HG03103 (cell line): Measurements from ENCODE around the gene HSD11B2.
"Not testable (repeated sequence)": the region's sequence is repeated elsewhere in the genome, so short reads cannot be mapped to it uniquely, and the experiment has no call there.

ENCODE experiments used
- ATAC-seq: cut with Tn5 transposase; IDR thresholded peaks from one replicate; pipeline ENCODE4 v1.9.1; 2021; ENCODE audit warnings: low read depth; ENCODE audit not compliant: unreplicated experiment

The HSD11B2 gene

DNA sequence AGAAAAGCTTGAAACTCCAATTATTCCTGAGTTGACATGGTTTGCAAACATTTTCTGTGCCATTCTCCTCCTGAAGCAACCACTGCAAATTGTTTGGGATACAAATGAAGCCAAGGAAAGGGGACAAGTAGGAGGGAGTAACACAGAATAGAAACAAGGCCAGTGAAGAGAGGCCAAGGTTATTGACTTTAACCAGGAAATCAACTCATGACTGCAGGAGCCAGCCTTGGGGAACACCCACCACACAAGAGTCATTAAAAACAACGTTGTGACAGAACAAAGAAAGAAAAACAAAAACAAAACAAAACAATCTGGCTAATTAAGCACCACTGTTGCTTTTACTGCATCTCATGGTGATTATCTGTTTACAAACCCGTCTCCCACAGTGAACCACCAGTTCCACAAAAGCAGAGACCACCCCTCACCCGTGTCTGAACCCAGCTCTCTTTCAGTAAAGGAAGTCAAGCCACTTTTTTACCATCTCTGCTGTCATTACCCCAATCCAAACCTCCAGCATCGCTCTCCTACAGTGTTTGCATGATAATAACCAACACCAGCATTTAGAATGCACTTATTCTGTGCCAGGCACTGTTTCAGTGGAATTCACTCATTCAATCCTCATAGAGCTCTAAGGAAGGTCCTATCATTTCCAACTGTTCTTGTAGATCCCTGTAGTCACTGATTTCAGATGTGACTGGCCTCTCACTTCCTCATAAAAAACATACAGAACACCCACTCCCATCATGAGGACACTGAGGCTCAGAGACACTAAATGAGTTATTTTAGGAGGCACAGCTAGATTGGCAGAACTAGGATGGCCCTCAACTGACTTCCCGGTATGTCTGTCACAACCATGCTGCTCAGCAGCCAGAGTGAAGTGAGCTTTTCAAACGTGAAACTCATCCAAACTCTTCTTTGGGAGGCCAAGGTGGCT, 16.7 kb upstream of the HSD11B2 start:
- no peak for ATAC-seq

DNA sequence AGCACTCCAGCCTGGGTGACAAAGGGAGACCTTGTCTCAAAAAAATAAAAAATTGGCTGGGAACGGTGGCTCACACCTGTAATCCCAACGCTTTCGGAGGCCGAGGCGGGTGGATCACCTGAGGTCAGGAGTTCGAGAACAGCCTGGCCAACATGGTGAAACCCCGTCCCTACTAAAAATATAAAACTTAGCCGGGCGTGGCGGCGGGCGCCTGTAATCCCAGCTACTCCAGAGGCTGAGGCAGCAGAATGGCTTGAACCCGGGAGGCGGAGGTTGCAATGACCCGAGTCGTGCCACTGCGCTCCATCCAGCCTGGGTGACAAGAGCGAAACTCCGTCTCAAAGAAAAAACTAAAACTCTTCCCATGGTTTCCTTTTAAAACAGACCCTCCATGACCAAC, 15.5 kb upstream of the HSD11B2 start:
- not testable (repeated sequence) for ATAC-seq

DNA sequence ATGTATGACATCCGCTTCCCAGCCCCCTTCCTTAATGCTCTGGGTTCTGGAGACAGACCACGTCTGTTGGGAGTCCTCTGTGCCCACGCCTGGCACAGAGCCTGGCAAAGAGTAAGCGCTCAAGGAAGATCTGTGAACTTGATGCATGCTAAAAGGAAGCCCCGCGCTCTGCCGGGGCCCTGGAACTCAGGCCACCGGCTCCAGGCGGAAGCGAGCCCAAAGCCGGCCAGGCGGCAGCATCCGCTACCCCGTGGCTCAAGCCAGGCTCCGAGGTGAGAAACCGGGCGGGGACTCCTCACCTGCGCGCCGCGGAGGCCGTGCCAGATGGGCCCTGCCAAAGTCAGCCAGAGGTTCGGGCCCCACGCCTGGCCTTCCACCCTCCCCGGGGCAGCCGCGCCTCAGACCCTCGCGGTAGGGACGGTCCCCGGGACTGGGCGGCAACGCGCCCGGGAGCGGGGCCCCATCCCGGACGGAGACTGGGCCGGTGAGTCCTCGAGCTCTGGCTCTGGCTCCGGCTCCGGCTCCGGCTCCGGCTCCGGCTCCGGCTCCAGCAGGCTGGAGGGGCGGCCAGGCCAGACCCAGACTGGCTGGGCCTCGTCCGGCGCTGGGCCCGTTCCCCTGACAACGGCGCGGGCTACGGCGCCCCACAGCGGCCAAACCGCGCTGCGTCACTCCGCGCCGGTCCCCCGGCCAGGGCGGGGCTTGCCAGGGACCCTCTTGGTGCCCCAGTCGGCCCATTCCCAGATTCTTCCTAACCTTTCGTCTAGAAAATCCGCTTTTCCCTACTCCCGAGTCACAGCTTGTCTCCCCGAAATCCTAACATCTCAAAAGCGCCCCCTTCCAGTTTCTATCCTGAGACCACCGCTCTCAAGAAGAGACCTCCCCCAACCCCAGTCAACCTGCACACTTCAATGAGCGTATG, 14.8 kb upstream of the HSD11B2 start, which contains the start of gene ZDHHC1:
TSS of gene ZDHHC1 (minus strand) at position 606 of the 922 bp plus-strand sequence. CDS start 8,702 bp downstream, outside the sequence.
- ATAC-seq, result no peak

DNA sequence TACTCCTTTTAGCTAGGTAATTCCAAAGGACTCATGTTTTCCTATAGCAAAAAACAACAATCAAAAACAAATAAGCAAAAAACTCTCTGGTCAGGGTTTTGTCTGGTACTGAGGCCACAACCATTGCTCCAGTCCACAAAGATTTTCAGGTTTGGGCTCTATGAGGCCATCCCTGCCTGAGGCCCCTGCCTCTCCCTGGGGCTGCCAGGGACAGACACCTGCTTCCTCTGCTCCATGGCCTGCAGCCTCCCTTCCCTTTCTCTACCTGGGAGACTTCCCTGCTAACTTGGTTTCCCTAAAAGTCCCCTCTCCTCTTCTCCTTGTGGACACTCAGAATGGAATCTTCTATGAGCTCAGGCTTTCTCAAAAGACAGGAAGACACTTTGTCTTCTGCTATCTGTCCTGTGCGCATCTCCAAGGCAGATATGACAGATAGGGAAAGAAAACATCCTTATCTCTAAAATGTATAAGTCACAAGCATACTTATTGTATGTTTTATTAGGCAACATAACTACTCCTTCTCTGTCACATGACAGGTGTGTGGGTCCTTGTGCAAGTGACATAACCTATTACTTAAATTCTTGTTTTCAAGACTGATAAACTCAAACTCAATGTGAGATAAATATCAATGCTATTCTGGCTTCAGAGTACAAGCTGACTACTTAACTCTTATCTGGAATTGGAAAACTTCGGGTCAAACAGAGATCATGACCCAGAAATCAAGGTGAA, 13.4 kb upstream of the HSD11B2 start:
- ATAC-seq, result no peak

- no peak for ATAC-seq
Measured at GRCh38 chr16:67419502-67419901, 11.4 kb upstream of the HSD11B2 start.

DNA sequence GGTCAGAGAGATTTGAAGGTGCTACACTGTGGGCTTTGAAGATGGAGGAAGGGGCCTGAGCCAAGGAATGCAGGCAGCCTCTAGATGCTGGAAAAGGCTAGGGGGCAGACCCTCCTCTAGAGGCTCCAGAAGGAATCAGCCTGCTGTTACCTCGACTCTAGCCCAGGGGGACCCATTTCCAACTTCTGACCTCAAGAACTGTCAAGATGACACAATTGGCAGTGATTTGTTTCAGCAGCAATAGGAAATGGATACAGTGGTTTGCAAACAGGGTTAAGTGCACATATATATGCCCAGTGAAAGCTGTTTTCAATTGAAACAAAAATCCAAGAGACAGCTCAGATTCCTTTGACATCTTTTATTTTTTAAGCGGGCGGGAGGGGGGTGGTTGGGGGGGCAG, 11.0 kb upstream of the HSD11B2 start:
- no peak for ATAC-seq

DNA sequence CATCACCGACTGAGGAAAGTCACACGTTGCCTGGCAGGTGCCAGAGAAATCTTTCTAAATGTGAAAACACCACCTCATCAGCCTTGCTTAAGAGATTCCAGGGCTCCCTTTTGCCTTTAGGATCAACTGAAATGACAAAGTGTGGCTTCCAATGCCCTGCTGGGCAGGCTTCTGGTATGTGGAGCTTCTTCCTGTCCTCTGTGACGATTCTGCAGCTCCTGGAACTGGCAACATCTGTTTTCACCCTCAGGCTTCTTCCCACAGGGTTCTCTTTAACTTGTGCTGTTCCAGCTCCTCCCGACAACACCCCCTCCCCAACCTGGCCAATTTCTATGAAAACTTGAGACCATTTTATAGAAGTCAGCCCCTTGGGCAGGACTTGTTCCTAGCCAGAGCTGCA, 9.9 kb upstream of the HSD11B2 start:
- ATAC-seq, result no peak

DNA sequence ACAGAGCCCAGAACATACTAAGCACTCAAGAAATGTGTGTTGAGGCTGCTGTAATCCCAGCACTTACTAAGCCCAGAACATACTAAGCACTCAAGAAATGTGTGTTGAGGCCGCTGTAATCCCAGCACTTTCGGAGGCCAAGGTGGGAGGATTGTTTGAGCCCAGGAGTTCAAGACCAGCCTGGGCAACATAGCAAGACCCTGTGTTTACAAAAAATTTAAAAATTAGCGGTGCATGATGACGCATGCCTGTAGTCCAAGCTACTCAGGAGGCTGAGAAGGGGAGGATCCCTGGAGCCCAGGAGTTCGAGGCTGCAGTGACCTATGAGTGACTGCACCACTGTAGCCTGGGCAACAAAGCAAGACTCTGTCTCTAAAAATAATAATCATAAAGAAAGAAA, 7.9 kb upstream of the HSD11B2 start:
- ATAC-seq, result no peak

DNA sequence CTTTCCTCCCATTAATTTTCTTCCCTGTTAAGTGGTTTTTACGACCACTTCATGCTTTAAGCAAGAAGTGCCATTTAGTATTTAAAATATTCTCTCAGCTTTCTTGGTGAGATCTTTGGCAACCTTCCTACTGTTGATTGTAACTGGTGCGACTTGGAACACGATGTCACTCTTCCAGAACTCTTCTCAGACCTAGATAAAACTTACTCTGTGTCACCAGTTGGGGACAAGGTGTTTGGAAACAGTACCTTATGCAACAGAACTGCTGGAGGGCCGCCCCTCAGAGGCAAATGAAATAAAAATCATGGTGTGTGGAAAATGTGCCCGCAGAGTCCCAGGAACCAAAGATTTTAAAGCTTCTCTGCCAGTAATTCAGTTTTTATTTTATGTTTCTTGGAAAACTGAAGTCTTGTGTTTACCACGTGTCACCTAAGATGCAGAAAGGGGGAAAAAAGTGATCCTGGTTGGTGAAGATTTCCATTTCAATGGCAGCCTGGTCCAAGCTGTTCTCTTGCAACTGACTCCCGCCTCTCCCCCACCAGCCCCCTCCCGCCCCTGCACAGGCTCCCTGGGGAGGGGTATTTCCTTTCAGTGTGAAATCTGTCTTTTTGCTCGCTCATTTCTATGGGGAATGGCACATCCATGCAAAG, 7.2 kb upstream of the HSD11B2 start:
- ATAC-seq, result no peak

GRCh38 chr16:67424261-67424615, 6.7 kb upstream of the HSD11B2 start:
- no peak for ATAC-seq

DNA sequence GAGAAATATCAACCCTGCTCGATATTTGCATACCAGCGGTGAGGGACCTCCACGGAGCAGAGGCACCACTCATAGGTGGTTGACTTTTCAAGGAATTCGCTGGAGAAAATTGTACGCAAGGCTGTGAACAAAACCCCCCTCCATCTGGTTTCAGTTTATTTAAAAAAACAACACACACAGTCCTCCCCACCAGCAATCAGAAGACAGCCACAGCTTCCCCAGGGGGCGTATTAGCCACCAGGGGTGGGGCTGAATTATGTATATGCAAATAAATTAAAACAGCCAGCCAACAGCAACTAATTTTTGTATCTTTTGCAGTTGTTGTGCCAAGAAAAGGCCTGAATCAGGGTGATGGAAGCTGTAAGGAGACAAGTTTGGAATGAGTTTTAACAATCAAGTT, 5.9 kb upstream of the HSD11B2 start:
- ATAC-seq, result no peak

GRCh38 chr16:67425580-67425979, 5.3 kb upstream of the HSD11B2 start:
- ATAC-seq, result no peak

- ATAC-seq, result no peak
Measured at GRCh38 chr16:67426022-67426421, 4.9 kb upstream of the HSD11B2 start.

- no peak for ATAC-seq
Measured at GRCh38 chr16:67426950-67427349, 4.0 kb upstream of the HSD11B2 start.

- ATAC-seq, result no peak
Measured at GRCh38 chr16:67428146-67428731, 2.7 kb upstream of the HSD11B2 start.

GRCh38 chr16:67429053-67429798, 1.7 kb upstream of the HSD11B2 start:
- ATAC-seq, result no peak

DNA sequence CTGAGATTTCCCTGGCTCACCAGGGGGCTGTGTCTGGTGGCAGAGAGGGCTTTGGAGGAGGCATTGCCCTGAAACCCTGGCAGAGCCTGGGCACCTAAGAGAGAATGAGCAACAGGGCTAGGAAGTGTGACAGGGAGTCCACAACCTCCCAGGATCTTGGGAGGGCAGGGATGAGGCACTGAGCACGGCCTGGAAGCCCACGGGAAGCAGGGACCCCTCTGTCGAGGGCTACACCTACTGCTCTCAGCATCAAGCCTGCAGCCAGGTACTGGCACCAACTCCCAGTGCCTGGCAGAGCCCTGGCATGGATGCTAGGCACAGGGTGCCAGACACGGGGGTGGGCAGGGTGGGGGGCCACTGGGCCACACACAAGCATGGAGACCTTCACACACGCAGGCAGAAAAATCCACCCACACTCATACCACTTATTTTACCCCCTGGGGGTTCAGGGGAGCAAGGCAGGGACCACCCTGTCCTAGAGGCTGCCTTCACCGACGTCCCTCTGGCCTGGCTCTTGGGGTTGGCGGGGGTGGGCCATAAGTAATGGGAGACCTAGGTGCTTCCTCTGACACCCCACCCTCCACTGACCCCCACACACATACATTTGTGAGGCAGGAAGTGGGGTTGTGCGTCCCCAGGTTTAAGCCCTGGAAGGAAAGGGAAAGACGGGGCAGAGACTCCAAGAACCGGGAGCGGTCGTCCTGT, 970 bp upstream of the HSD11B2 start:
- ATAC-seq, result no peak

DNA sequence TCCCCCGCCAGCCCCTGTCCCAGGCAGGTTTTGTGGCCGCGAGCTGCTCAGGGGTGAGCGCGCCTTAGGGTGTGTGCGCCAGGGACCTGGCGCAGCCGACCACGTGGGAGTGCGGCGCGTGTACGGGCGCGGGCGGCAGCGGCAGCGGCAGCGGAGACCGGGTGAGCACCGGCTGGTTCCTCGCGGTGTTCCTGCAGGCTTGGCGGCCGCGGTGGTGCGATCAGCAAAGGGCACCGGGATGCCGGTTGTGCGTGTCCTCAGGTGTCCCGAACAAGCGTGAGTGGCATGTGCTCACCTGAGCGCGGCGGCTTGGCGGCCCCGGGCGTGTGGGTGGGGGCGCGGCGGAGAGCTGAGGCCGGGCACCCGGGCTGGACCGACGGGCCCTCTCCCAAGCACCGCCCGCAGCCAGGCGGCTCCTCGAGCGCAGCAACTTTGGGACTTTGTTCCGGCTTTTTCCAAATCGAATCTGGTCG, 381 bp upstream of the HSD11B2 start:
- ATAC-seq, result no peak
